HG03066 (cell line): ENCODE results near the gene LIMS4.
"Not testable (repeated sequence)": the region's sequence is repeated elsewhere in the genome, so short reads cannot be mapped to it uniquely, and the experiment has no call there.

ENCODE experiments used
- ATAC-seq: cut with Tn5 transposase; IDR thresholded peaks from one replicate; pipeline ENCODE4 v1.9.1; 2021; ENCODE audit warnings: low read depth; ENCODE audit not compliant: unreplicated experiment

The LIMS4 gene

GRCh38 chr2:110455080-110455670 is 17.4 kb downstream of the LIMS4 start:
- ATAC-seq, result not testable (repeated sequence)

DNA sequence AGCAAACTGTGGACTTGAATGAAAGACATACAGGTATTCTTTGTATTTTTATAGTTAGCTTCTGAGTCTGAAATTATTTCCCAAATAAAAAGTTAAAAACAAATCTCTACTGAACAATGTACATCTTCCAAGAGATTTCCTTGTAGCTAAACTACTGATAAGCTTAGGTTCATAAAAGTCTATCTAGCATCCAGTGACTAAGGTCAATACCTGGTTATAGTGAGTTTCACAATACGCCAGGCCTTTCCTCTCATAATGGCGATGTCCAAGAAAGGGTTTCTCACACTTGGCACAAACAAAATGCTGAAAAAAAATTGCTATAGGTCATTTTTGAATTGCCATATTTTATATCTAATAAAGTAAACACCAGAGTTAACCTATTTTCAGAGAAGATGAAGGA is 21.7 kb downstream of the LIMS4 start:
- ATAC-seq, result not testable (repeated sequence)

DNA sequence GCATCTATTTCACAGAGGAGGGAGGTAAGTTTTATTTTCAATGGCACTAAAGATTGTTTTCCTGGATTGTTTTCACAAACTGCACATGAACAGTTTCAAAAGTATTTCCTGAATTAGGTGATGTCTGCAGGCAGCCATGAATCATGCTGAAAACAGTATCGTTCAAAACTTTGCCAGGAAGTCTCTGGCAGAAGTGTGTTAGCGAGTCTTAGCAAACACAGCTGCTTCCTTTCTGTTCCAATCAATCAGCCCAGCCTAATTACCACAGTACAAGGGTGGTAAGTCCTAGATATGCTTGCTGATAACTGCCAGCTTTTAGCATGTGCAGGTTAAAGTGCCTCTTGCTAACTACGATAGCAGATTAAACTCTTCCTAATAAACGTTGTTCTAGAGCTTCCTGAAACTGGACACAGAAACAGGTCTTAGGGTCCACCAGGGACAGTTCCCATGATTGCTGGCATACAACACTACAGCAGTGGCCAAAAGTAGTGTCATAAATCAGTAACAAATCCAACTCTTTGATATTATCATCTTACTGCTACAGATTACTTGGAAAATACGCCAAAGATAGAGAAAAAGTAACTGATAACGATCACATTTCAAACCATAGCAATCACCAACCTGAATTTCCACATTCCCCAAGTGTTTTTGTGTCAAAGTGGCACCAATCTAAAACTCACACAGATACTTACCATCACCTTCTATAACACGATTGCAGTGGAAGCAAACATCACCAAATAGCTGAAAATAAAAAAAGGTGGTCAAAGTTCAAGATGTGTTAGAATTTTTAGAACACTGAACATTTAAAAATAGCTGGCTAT is 23.3 kb downstream of the LIMS4 start:
- ATAC-seq, result not testable (repeated sequence)

DNA sequence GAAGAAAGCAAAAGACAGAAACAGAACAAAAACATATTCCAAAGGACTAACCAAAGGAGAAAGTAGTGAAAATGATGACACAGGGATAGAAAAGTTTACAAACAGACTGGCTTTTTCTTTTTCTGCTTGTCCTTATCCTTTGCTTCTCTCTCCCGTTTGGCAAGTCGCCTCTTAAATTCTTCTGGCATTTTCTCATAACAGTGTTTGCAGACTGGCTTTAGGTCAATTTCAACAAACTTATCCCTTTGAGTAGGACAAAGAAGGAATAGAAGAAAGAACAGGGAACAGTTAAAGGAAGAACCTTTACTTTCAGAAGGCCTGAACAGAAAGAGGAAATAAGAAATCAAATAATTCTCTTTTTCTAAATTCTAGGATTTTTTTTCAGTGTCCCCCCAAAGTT is 26.0 kb downstream of the LIMS4 start:
- ATAC-seq, result not testable (repeated sequence)

DNA sequence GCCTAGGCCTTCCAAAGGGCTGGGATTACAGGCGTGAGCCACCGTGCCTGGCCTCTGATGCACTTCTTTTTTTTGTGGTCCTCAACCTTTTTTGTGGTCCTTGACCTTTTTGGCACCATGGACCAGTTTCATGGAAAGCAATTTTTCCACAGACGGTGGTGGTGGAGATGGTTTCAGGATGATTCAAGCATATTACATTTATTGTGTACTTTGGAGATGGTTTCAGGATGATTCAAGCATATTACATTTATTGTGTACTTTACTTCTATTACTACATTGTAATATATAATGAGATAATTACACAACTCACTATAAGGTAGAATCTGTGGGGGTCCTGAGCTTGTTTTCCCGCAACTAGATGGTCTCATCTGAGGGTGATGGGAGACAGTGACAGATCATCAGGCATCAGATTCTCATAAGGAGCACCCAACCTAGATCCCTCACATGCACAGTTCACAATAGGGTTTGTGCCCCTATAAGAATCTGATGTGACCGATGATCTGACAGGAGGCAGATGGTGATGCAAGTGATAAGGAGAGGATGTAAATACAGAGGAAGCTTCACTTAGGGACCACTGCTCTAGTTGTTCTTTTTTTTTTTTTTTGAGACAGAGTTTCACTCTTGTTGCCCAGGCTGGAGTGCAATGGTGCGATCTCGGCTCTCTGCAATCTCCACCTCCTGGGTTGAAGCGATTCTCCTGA is 29.2 kb downstream of the LIMS4 start:
- ATAC-seq, result not testable (repeated sequence)

- not testable (repeated sequence) for ATAC-seq
Observed at GRCh38 chr2:110441905-110442304, 30.7 kb downstream of the LIMS4 start.

DNA sequence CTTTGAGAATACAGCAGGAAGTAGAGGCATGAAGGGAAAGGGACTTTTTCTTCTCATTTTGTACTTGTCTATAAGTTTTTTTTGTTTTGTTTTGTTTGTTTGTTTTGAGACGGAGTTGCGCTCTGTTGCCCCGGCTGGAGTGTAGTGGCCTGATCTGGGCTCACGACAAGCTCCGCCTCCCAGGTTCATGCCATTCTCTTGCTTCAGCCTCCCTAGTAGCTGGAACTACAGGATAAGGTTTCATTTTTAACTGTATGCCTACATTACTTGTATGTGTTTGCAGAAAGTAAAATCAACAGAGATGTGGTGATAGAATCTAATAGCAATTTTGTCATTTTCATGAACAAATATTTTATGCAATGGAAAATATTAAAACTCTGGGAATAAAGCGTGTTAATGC is 38.1 kb downstream of the LIMS4 start:
- not testable (repeated sequence) for ATAC-seq

- not testable (repeated sequence) for ATAC-seq
Observed at GRCh38 chr2:110425725-110426124, 46.9 kb downstream of the LIMS4 start.

DNA sequence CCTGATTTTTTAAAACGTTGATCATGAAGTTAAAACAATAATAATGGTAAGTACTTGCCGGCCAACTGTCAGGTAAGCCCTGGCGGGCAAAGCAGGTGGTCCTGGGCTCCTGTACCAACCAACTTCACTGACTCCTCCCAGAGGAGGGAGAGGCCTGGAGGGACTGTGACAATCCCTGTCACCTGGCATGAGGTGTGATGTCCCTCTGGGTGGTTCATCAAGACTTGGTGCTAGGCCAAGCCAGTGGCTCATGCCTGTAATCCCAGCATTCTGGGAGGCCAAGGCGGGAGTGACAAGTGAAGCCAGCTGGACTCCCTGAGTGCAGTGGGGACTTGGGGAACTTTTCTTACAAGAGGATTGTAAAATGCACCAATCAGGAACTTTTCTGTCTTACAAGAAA is 48.2 kb downstream of the LIMS4 start:
- ATAC-seq, result not testable (repeated sequence)

DNA sequence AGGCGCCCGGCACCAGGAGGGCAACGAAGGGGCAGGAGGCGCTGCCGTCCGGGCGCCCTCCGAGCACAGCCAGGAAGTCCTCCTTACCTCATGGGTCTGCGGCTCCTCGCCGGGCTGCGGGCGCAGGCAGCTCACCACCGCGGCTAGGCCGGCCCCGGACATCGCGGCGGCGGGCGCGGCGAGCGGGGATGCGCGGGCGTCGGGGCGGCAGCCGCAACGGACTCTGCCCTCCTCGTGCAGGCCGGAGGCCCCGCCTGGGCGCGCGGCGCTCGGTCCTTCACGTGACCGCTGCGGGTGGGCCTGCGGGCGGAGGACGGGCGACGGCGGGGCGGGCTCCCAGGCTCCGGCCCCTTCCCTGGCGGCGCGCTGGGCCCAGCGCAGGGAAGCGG is 49.0 kb downstream of the LIMS4 start:
- not testable (repeated sequence) for ATAC-seq

DNA sequence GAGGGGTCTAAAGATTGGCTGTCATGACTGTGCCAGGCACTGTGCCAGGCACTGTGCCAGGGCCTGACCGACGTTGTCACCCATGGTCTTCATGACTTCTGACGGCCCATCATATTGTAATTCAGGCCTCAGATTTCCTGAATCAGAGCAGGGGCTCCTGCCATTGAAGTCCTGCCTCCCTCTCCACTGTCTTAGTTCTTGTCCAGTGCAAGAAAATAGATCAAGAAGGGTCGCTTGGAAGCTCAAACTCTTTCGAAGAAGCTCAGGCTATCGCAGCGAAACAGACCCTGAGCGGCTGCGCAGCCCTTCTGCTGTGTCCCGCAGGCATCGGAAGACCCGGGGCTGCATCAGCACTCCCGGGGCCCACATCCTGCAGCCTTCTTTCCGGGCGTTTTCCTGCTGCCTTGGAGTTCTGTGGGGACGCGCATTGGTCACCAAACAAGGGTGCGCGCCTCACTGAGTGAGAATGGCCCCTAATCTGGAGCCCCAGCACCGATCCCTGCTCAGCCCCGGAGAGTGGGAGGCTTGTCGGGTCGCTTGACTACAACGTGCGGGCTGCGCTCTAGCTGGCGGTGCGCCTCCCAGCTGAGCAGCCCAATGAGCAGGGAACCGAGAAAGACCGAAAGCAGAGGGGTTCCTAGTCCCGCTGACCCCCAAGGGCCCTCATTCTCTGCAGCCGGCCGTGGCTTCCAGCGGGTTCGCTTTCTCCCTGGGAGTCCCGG is 49.6 kb downstream of the LIMS4 start:
- ATAC-seq, result not testable (repeated sequence)

- ATAC-seq, result not testable (repeated sequence)
Observed at GRCh38 chr2:110420641-110421354, 51.8 kb downstream of the LIMS4 start.

DNA sequence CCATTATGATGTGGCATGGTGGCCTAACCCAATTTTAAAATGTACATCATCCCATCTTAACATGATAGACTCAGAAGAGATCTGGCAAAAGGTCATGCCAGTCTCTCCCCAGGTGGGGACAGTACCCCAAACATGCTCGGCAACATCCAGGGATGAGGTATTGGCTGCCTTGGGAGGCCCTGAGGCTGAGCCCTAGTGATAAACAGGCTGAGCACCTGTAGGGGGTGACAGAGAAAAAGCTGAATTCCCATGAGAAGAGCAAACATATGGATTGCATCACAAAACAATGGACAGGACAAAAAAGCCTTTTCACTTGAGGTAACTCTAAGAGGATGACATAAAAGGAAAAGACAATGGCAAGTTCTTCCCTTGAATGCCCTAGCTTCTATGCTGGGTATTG is 65.5 kb downstream of the LIMS4 start:
- ATAC-seq, result not testable (repeated sequence)

GRCh38 chr2:110404988-110405387 is 67.6 kb downstream of the LIMS4 start:
- not testable (repeated sequence) for ATAC-seq

DNA sequence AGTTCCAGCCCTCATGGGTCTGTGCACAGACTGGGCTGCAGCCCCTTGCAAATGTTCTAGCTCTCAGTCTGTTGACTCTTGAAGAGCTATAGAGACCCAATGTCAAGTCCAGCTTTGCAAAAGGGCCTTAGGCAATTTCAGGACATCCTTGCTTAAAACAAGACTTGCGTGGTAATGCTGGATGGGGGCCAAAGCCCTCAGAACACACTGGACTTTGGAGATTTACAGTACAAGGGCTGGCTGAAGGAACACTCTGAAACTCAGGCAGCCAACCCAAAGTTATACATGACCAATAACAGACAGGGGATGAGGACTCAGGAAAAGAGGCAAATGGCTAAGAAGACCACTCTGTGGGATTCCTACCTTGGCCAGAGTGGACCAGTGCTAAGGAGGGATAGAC is 68.4 kb downstream of the LIMS4 start:
- ATAC-seq, result not testable (repeated sequence)

- ATAC-seq, result not testable (repeated sequence)
Observed at GRCh38 chr2:110401001-110401618, 71.5 kb downstream of the LIMS4 start.

GRCh38 chr2:110399378-110399777 is 73.2 kb downstream of the LIMS4 start:
- not testable (repeated sequence) for ATAC-seq

DNA sequence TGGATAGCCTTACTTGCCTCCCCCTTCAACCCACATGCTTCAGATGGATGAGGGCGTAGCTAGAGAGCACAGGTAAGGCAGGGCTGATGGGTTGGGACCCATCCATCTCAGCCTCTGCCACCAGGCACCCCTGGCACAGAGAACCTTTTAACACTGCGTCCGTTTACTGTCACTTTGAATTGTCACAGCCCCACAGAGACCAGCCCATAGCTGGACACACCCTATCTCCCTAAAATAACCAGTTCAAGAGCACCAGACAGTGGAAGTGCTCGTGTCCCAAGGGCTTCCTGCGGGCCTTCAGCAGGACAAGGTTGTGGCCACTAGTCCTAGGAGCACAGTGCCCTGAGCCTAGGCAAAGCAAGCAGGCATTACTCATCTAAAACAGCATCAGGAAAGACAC is 76.6 kb downstream of the LIMS4 start:
- not testable (repeated sequence) for ATAC-seq
